ENCODE results near the gene SLC27A5.

- TF ChIP-seq POLR2A (IDR thresholded peaks at IDR 0.05) = no peak
- TF ChIP-seq CTCF (IDR thresholded peaks at IDR 0.05) = no peak
Measured at GRCh38 chr19:58450856-58451357, 60.9 kb downstream of the SLC27A5 start.

Measured in heart left ventricle (tissue), 13 donors.